Astrocyte (in vitro differentiated cells and primary cell): ENCODE results near the gene ZFAND5. TPM values are rescaled to one million over a fixed set of nuclear protein-coding genes. Genes with fewer than 3 reads are reported as not detected.

Experiments used
- DNase-seq: peaks from one replicate; pipeline ENCODE4 v3.0.0-alpha.2; 2010; ENCODE audit warnings: low read depth
- FAIRE-seq: peaks from 2 replicates; lab custom pipeline; 2011; peaks lifted over from hg19 to GRCh38; lab: Jason Lieb, UNC
- H2AFZ ChIP-seq: 2 replicates; pipeline ENCODE4 v1.6.0; 2012; ENCODE audit warnings: low read depth, low read length, inconsistent platforms
- H3K27ac ChIP-seq: 2 replicates; pipeline ENCODE4 v1.5.1; 2011; ENCODE audit warnings: low read depth, low read length, inconsistent platforms
- H3K27me3 ChIP-seq: 2 replicates; pipeline ENCODE4 v1.6.0; 2011; ENCODE audit warnings: low read length, inconsistent platforms; ENCODE audit not compliant: insufficient read depth
- H3K36me3 ChIP-seq: 2 replicates; pipeline ENCODE4 v1.5.1; 2011; ENCODE audit warnings: low read length, inconsistent platforms; ENCODE audit not compliant: insufficient read depth
- H3K4me1 ChIP-seq: 2 replicates; pipeline ENCODE4 v1.5.1; 2011; ENCODE audit warnings: low read length, inconsistent platforms; ENCODE audit not compliant: insufficient read depth
- H3K4me2 ChIP-seq: 2 replicates; pipeline ENCODE4 v1.6.0; 2012; ENCODE audit warnings: low read length, inconsistent platforms
- H3K4me3 ChIP-seq: 2 replicates; pipeline ENCODE4 v1.5.1; 2011; ENCODE audit warnings: low read depth, mild to moderate bottlenecking, low read length, inconsistent platforms; ENCODE audit not compliant: insufficient read depth
- H3K79me2 ChIP-seq: 2 replicates; pipeline ENCODE4 v1.6.0; 2012; ENCODE audit warnings: mild to moderate bottlenecking, low read length, inconsistent platforms; ENCODE audit not compliant: insufficient read depth
- H3K9ac ChIP-seq: 2 replicates; pipeline ENCODE4 v1.6.0; 2012; ENCODE audit warnings: mild to moderate bottlenecking, low read length, inconsistent platforms
- H3K9me3 ChIP-seq: 2 replicates; pipeline ENCODE4 v1.5.1; 2012; ENCODE audit warnings: low read depth, mild to moderate bottlenecking, low read length, inconsistent platforms; ENCODE audit not compliant: insufficient read depth
- H4K20me1 ChIP-seq: 2 replicates; pipeline ENCODE4 v1.6.0; 2012; ENCODE audit warnings: low read length, inconsistent platforms; ENCODE audit not compliant: insufficient read depth
- H3K27ac Mint-ChIP-seq: one replicate; pipeline ENCODE4 v1.8.0; 2021; ENCODE audit warnings: mild to moderate bottlenecking, mixed read lengths; ENCODE audit not compliant: unreplicated experiment
- H3K27me3 Mint-ChIP-seq: one replicate; pipeline ENCODE4 v1.8.0; 2021; ENCODE audit warnings: low read depth, mixed read lengths; ENCODE audit not compliant: unreplicated experiment
- H3K36me3 Mint-ChIP-seq: one replicate; pipeline ENCODE4 v1.8.0; 2021; ENCODE audit warnings: low read depth, mixed read lengths; ENCODE audit not compliant: unreplicated experiment
- H3K4me1 Mint-ChIP-seq: one replicate; pipeline ENCODE4 v1.8.0; 2021; ENCODE audit warnings: low read depth, mixed read lengths; ENCODE audit not compliant: unreplicated experiment
- H3K4me3 Mint-ChIP-seq: one replicate; pipeline ENCODE4 v1.8.0; 2021; ENCODE audit warnings: mild to moderate bottlenecking, moderate library complexity, mixed read lengths; ENCODE audit not compliant: unreplicated experiment
- H3K9me3 Mint-ChIP-seq: one replicate; pipeline ENCODE4 v1.8.0; 2021; ENCODE audit warnings: mild to moderate bottlenecking, mixed read lengths; ENCODE audit not compliant: unreplicated experiment
- CTCF ChIP-seq: IDR thresholded peaks from 2 replicates; pipeline ENCODE4 v1.5.1; 2011; ENCODE audit warnings: low read depth, mild to moderate bottlenecking, inconsistent platforms, low read length, moderate library complexity; ENCODE audit not compliant: insufficient read depth
- EZH2 ChIP-seq: IDR thresholded peaks from 2 replicates; pipeline ENCODE4 v1.6.1; 2012; ENCODE audit warnings: mild to moderate bottlenecking, low read length, inconsistent platforms; ENCODE audit not compliant: insufficient read depth
- total RNA-seq: library from RNA; stranded (reverse); gene quantifications from 2 replicates; pipeline ENCODE4 v1.2.1, GENCODE V29; 2021

ZFAND5 gene
- total RNA-seq, 1 donor from 2014 or later = 181 TPM

- FAIRE-seq = no peak
- H3K4me3 Mint-ChIP-seq = no peak overlapping the region
- H3K79me2 ChIP-seq = no peaks in the 10 kb centered on the region
- H3K4me3 ChIP-seq = no peak overlapping the region
- H3K9me3 ChIP-seq = no peaks in the 10 kb centered on the region
- no peaks in the 10 kb centered on the region for H4K20me1 ChIP-seq
- H3K9ac ChIP-seq = no peak overlapping the region
- no peaks in the 10 kb centered on the region for H3K27me3 ChIP-seq
- H3K27ac ChIP-seq = no peak overlapping the region
- no peaks in the 10 kb centered on the region for H3K4me1 ChIP-seq
- no peak for TF ChIP-seq EZH2
- no peak for TF ChIP-seq CTCF
- no peak overlapping the region for H3K4me2 ChIP-seq
- no peaks in the 10 kb centered on the region for H3K9me3 Mint-ChIP-seq
- DNase-seq = no peak
- H3K27me3 Mint-ChIP-seq = no peaks in the 10 kb centered on the region
- H3K36me3 ChIP-seq = no peaks in the 10 kb centered on the region
- H3K4me1 Mint-ChIP-seq = peaks cover 10% of the 10 kb centered on the region
- H2AFZ ChIP-seq = no peak overlapping the region
- H3K27ac Mint-ChIP-seq = no peak overlapping the region
- no peaks in the 10 kb centered on the region for H3K36me3 Mint-ChIP-seq
Measured at GRCh38 chr9:72401396-72401795, 36.4 kb upstream of the ZFAND5 start.

- DNase-seq (no peak), FAIRE-seq (no peak)
- Histone ChIP-seq H3K9ac (no peak overlapping the region), H4K20me1 (no peaks in the 10 kb centered on the region), H3K4me1 (no peaks in the 10 kb centered on the region), H3K79me2 (no peaks in the 10 kb centered on the region), H3K4me2 (no peak overlapping the region), H2AFZ (no peak overlapping the region), H3K9me3 (no peaks in the 10 kb centered on the region), H3K4me3 (no peak overlapping the region), H3K27me3 (no peaks in the 10 kb centered on the region), H3K27ac (no peak overlapping the region), H3K36me3 (no peaks in the 10 kb centered on the region)
- Mint-ChIP-seq H3K4me3 (no peak overlapping the region), H3K9me3 (no peaks in the 10 kb centered on the region), H3K27me3 (no peaks in the 10 kb centered on the region), H3K27ac (no peak overlapping the region), H3K36me3 (no peaks in the 10 kb centered on the region), H3K4me1 (peaks cover 13% of the 10 kb centered on the region)
- TF ChIP-seq CTCF = no peak
- no peak for TF ChIP-seq EZH2
Measured at GRCh38 chr9:72400866-72401265, 35.9 kb upstream of the ZFAND5 start.

- Mint-ChIP-seq H3K27ac (no peak overlapping the region), H3K9me3 (no peaks in the 10 kb centered on the region), H3K4me3 (no peak overlapping the region), H3K27me3 (no peaks in the 10 kb centered on the region), H3K36me3 (no peaks in the 10 kb centered on the region), H3K4me1 (peaks cover 13% of the 10 kb centered on the region)
- no peaks in the 10 kb centered on the region for H4K20me1 ChIP-seq
- H3K36me3 ChIP-seq = no peaks in the 10 kb centered on the region
- H3K79me2 ChIP-seq = no peaks in the 10 kb centered on the region
- H3K9me3 ChIP-seq = no peaks in the 10 kb centered on the region
- no peaks in the 10 kb centered on the region for H3K4me1 ChIP-seq
- no peak overlapping the region for H3K4me2 ChIP-seq
- no peaks in the 10 kb centered on the region for H3K27me3 ChIP-seq
- no peak overlapping the region for H2AFZ ChIP-seq
- FAIRE-seq (no peak), DNase-seq (no peak)
- H3K4me3 ChIP-seq = no peak overlapping the region
- no peak for TF ChIP-seq CTCF
- no peak for TF ChIP-seq EZH2
- H3K9ac ChIP-seq = no peak overlapping the region
- H3K27ac ChIP-seq = no peak overlapping the region
Measured at GRCh38 chr9:72399391-72399790, 34.4 kb upstream of the ZFAND5 start.
